Measurements from ENCODE around the gene TREM1.

TREM1 gene

GRCh38 chr6:41332241-41332640, 45.8 kb upstream of the TREM1 start:
- no peak for DNase-seq (ENCODE audit: low read depth)

GRCh38 chr6:41331401-41332150, 45.1 kb upstream of the TREM1 start:
- DNase-seq (ENCODE audit: low read depth) = no peak
- H3K4me3 ChIP-seq (ENCODE audit: low read depth, low read length) = no peak overlapping the region
- TF ChIP-seq MYC (IDR thresholded peaks at IDR 0.05; ENCODE audit: low read depth, low read length) = no peak
- no peak for TF ChIP-seq POLR2A (IDR thresholded peaks at IDR 0.05; ENCODE audit: extremely low read depth, insufficient read length)
- TF ChIP-seq CTCF (IDR thresholded peaks at IDR 0.05; ENCODE audit: low read depth, low read length) = no peak
- no peak for TF ChIP-seq MAX (IDR thresholded peaks at IDR 0.05; ENCODE audit: low read depth, low read length)

More at GRCh38 chr6:41332241-41332640, 45.8 kb upstream of the TREM1 start:
- TF ChIP-seq MYC (IDR thresholded peaks at IDR 0.05; ENCODE audit: low read depth, low read length) = no peak
- TF ChIP-seq CTCF (IDR thresholded peaks at IDR 0.05; ENCODE audit: low read depth, low read length) = no peak
- TF ChIP-seq POLR2A (IDR thresholded peaks at IDR 0.05; ENCODE audit: extremely low read depth, insufficient read length) = no peak
- no peak for TF ChIP-seq MAX (IDR thresholded peaks at IDR 0.05; ENCODE audit: low read depth, low read length)
- no peak overlapping the region for H3K4me3 ChIP-seq (ENCODE audit: low read depth, low read length)

- no peak overlapping the region for H3K4me3 ChIP-seq (ENCODE audit: low read depth, low read length)
- DNase-seq (ENCODE audit: low read depth) = no peak
- no peak for TF ChIP-seq MYC (IDR thresholded peaks at IDR 0.05; ENCODE audit: low read depth, low read length)
- no peak for TF ChIP-seq MAX (IDR thresholded peaks at IDR 0.05; ENCODE audit: low read depth, low read length)
- no peak for TF ChIP-seq CTCF (IDR thresholded peaks at IDR 0.05; ENCODE audit: low read depth, low read length)
- TF ChIP-seq POLR2A (IDR thresholded peaks at IDR 0.05; ENCODE audit: extremely low read depth, insufficient read length) = no peak
Observed at GRCh38 chr6:41327177-41327576, 40.7 kb upstream of the TREM1 start.

GRCh38 chr6:41326092-41326491, 39.6 kb upstream of the TREM1 start:
- TF ChIP-seq MAX (IDR thresholded peaks at IDR 0.05; ENCODE audit: low read depth, low read length) (no peak), MYC (IDR thresholded peaks at IDR 0.05; ENCODE audit: low read depth, low read length) (no peak), POLR2A (IDR thresholded peaks at IDR 0.05; ENCODE audit: extremely low read depth, insufficient read length) (no peak), CTCF (IDR thresholded peaks at IDR 0.05; ENCODE audit: low read depth, low read length) (no peak)
- no peak for DNase-seq (ENCODE audit: low read depth)
- no peak overlapping the region for H3K4me3 ChIP-seq (ENCODE audit: low read depth, low read length)

GRCh38 chr6:41325446-41326066, 39.1 kb upstream of the TREM1 start:
- no peak for DNase-seq (ENCODE audit: low read depth)
- TF ChIP-seq POLR2A (IDR thresholded peaks at IDR 0.05; ENCODE audit: extremely low read depth, insufficient read length) (no peak), MAX (IDR thresholded peaks at IDR 0.05; ENCODE audit: low read depth, low read length) (no peak), MYC (IDR thresholded peaks at IDR 0.05; ENCODE audit: low read depth, low read length) (no peak), CTCF (IDR thresholded peaks at IDR 0.05; ENCODE audit: low read depth, low read length) (no peak)
- H3K4me3 ChIP-seq (ENCODE audit: low read depth, low read length) = no peak overlapping the region
